Testis (tissue), 3 donors: ENCODE results near the gene KIF4A. TPM values are rescaled to one million over a fixed set of nuclear protein-coding genes. Genes with fewer than 3 reads are reported as not detected.
"Not testable (repeated sequence)": the region's sequence is repeated elsewhere in the genome, so short reads cannot be mapped to it uniquely, and the experiment has no call there.

ENCODE experiments used
- DNase-seq: peaks from one replicate; pipeline ENCODE4 v3.0.0-alpha.2; 2019
- H3K27ac ChIP-seq, 2 donors: fragments of 200-600 bp; sonication (generic); one replicate each; pipeline ENCODE4 v1.5.1; 2019
- H3K27me3 ChIP-seq: fragments of 200-600 bp; sonication (generic); one replicate; pipeline ENCODE4 v1.5.1; 2019
- H3K36me3 ChIP-seq: fragments of 200-600 bp; sonication (generic); one replicate; pipeline ENCODE4 v1.5.1; 2017; ENCODE audit warnings: low read depth; ENCODE audit errors: missing control alignments
- H3K4me1 ChIP-seq: fragments of 200-600 bp; sonication (generic); one replicate; pipeline ENCODE4 v1.5.1; 2019
- H3K4me3 ChIP-seq, 2 donors: fragments of 200-600 bp; sonication (generic); one replicate each; pipeline ENCODE4 v1.5.1; 2017 to 2019
- H3K9me3 ChIP-seq: fragments of 200-600 bp; sonication (generic); one replicate; pipeline ENCODE4 v1.5.1; 2017
- POLR2A ChIP-seq: fragments of 450-650 bp; IDR thresholded peaks from one replicate; pipeline ENCODE4 v1.6.1; 2017; ENCODE audit warnings: antibody characterized with exemption, mild to moderate bottlenecking, moderate library complexity
- WGBS, 2 donors: methylation state at CpG; one replicate each; pipeline ENCODE4 v1.1.5; 2018; 5-methylcytosine and 5-hydroxymethylcytosine counted together
- intact Hi-C: fragments of 100-400 bp; cut with DNase I; formaldehyde crosslinking; loops from one replicate; pipeline ENCODE4 v1.15.1; 2023; ENCODE audit warnings: low total_unique reads
- polyA plus RNA-seq: library from polyadenylated mRNA; stranded (reverse); fragments of 350-450 nt; fragmentation: Illumina TruSeq; extraction: RNeasy Lipid Tissue Mini Kit (QIAGEN cat#74804); gene quantifications from one replicate; pipeline ENCODE4 v1.2.3, GENCODE V29; 2014; ENCODE audit warnings: low read depth, low replicate concordance; ENCODE audit not compliant: insufficient read depth
- total RNA-seq, 2 donors: library from RNA; depleted of rRNA; stranded (reverse); fragments of >200 nt; gene quantifications; one replicate each; pipeline ENCODE4 v1.2.3, GENCODE V29; 2016
- TF ChIP-seq, protein P1 (sequence below), 3 experiments: fragments of 450-650 bp in 2 of 3; fragments of 200-600 bp in 1 of 3; sonication (generic) in 1 of 3; IDR thresholded peaks; one replicate each; pipeline ENCODE4 v1.5.1; 2016 to 2019; ENCODE audit warnings: antibody characterized with exemption in 3 of 3, mild to moderate bottlenecking in 2 of 3, moderate library complexity in 1 of 3

KIF4A gene
- total and polyA plus RNA-seq, 3 donors from 2014 or later = 2.0 to 3.6 (median 2.4) TPM

DNA sequence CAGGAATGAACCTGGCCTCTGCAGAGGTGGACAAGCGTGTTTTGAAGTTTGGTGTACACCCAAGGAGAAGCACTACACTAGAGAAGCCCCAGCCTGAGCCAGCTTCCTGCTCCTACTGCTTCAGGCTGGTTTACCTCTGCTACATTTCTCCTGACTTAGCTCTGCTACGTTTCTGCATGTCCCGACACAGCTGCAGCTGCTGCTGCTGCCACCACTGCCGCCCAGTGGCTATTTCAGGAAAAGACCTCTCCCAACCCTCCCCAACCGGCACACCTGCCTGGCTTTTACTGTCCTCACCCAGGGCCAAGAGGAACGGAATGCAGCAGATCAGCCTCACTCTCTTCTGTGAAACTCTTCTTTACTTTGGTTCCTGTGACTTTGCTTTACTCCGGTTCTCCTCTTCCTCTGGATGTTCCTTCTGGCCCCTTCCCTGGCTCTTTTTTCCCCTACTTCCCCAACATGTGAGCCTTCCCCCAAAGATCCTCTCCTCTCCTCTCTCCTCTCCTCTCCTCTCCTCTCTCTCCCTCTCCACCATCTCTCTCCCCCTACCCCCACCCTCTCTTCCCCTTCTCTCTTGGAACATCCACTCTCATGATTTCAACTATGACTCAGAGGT lies 26.8 kb upstream of the KIF4A start:
- no peaks in the 10 kb centered on the region for H3K9me3 ChIP-seq
- no peak for TF ChIP-seq POLR2A
- TF ChIP-seq, protein P1, sequence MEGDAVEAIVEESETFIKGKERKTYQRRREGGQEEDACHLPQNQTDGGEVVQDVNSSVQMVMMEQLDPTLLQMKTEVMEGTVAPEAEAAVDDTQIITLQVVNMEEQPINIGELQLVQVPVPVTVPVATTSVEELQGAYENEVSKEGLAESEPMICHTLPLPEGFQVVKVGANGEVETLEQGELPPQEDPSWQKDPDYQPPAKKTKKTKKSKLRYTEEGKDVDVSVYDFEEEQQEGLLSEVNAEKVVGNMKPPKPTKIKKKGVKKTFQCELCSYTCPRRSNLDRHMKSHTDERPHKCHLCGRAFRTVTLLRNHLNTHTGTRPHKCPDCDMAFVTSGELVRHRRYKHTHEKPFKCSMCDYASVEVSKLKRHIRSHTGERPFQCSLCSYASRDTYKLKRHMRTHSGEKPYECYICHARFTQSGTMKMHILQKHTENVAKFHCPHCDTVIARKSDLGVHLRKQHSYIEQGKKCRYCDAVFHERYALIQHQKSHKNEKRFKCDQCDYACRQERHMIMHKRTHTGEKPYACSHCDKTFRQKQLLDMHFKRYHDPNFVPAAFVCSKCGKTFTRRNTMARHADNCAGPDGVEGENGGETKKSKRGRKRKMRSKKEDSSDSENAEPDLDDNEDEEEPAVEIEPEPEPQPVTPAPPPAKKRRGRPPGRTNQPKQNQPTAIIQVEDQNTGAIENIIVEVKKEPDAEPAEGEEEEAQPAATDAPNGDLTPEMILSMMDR (IDR thresholded peaks at IDR 0.05) = peak in 1 of 3 experiments; percentile 28
- no peak overlapping the region for H3K4me3 ChIP-seq
- WGBS, 2 donors = 46 to 62% methylated on average over 5 to 7 of the region's 7 CpGs
- DNase-seq = peak; percentile 47
- H3K27ac ChIP-seq = no peak overlapping the region
- intact Hi-C loops = no loop called here
- H3K27me3 ChIP-seq = no peaks in the 10 kb centered on the region
- no peaks in the 10 kb centered on the region for H3K36me3 ChIP-seq
- no peaks in the 10 kb centered on the region for H3K4me1 ChIP-seq

GRCh38 chrX:70264784-70265183 lies 25.1 kb upstream of the KIF4A start:
- WGBS, 2 donors = 48 to 53% methylated on average over 3 of the region's 3 CpGs
- intact Hi-C loops = no loop called here
- Histone ChIP-seq H3K4me3 (no peak overlapping the region), H3K27ac (no peak overlapping the region), H3K9me3 (no peaks in the 10 kb centered on the region), H3K4me1 (no peaks in the 10 kb centered on the region), H3K36me3 (no peaks in the 10 kb centered on the region), H3K27me3 (no peaks in the 10 kb centered on the region)
- TF ChIP-seq POLR2A = no peak
- TF ChIP-seq, protein P1 (IDR thresholded peaks at IDR 0.05) = no peak
- no peak for DNase-seq

DNA sequence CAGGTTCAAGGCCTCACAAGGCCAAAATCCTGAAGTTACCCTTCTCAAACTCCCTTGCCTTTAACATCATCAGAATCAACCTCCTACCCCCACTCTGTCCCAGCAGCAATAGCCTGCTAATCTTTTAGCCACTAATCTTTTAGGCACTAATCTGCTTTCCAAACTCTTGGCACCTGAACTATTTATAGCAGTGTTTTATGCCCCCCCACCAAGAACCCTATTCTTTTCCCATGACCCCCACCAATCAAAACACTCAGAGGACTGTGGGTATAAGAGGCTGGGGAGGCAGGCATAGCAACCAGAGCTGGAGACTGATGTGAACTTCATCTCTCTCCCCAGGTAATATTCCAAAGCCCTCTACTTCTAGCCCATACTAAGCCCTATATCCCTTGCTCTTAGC lies 21.9 kb upstream of the KIF4A start, which contains the start of gene ARR3:
Gene ARR3, plus strand, starts transcription at position 301 of the 400 bp plus-strand sequence. CDS start 1,052 bp downstream, outside the sequence.
- H3K9me3 ChIP-seq = no peaks in the 10 kb centered on the region
- DNase-seq = no peak
- intact Hi-C loops = no loop called here
- no peak within 1 kb of the TSS for H3K27ac ChIP-seq
- no peak for TF ChIP-seq POLR2A
- TF ChIP-seq, protein P1 (IDR thresholded peaks at IDR 0.05) = no peak
- H3K4me1 ChIP-seq = no peaks in the 10 kb centered on the region
- no peaks in the 10 kb centered on the region for H3K27me3 ChIP-seq
- H3K36me3 ChIP-seq = no peaks in the 10 kb centered on the region
- H3K4me3 ChIP-seq = no peak within 1 kb of the TSS

DNA sequence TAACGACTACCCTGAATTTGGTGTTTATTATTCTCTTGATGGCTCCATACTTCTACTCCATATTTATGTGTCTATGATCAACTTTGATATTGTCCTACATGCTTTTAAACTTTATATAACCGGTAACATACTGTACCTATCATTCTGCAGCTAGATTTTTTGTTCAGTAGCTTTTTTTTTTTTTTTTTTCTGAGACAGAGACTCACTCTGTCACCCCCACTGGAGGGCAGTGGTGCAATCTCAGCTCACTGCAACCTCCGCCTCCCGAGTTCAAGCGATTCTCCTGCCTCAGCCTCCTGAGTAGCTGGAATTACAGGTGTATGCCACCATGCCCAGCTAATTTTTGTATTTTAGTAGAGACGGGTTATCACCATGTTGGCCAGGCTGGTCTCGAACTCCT lies 15.9 kb upstream of the KIF4A start:
- intact Hi-C loops = not testable (repeated sequence)

DNA sequence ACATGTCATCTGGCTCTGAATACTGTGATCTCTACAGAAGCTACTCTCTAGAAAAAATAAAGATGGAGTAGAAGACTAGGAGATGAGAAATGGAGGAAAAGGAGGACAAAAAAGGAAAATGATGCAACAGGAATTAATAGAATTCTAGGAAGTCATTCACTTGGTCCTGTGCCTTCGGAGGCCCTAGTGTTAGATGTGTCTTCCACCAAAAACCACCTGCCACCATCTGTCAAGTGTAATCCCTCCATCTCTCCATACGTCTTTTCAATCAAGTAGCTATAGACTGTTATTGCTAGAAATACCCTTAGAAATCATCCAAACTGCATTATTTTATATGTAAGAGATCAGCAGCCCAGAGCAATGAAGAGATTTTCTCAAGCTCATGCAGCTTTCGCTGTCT lies 10.8 kb upstream of the KIF4A start:
- Histone ChIP-seq H3K36me3 (no peaks in the 10 kb centered on the region), H3K4me1 (no peaks in the 10 kb centered on the region), H3K27me3 (no peaks in the 10 kb centered on the region), H3K4me3 (no peak overlapping the region), H3K9me3 (no peaks in the 10 kb centered on the region), H3K27ac (no peak overlapping the region)
- TF ChIP-seq, protein P1 (IDR thresholded peaks at IDR 0.05) = no peak
- no peak for TF ChIP-seq POLR2A
- WGBS, 2 donors = 93 to 94% methylated on average over 3 of the region's 3 CpGs
- DNase-seq = no peak
- intact Hi-C loops = no loop called here

More for the DNA sequence above, 15.9 kb upstream of the KIF4A start:
- not testable (repeated sequence) for H3K27me3 ChIP-seq, H3K9me3 ChIP-seq, H3K4me1 ChIP-seq, H3K27ac ChIP-seq, H3K36me3 ChIP-seq, H3K4me3 ChIP-seq, DNase-seq
- 84 to 91% methylated on average over 7 of the region's 7 CpGs for WGBS, 2 donors
